CD14-positive monocyte (primary cell): ENCODE data around the gene TRIM37. TPM values are rescaled to one million over a fixed set of nuclear protein-coding genes. Genes with fewer than 3 reads are reported as not detected.

Source experiments
- DNase-seq, 3 donors: peaks; one replicate each; pipeline ENCODE4 v3.0.0-alpha.2; 2011 to 2022
- H2AFZ ChIP-seq: 2 replicates; pipeline ENCODE4 v1.6.0; 2012; ENCODE audit warnings: mild to moderate bottlenecking, low read depth, low read length, inconsistent platforms; ENCODE audit not compliant: insufficient read depth, poor library complexity, severe bottlenecking
- H3K27ac ChIP-seq, 2 donors: 1 replicate in 1 of 2; 2 replicates in 1 of 2; pipeline ENCODE4 v1.5.1; 2012 to 2013; ENCODE audit warnings: low read length in 2 of 2, control low read depth in 1 of 2, inconsistent platforms in 1 of 2, low read depth in 1 of 2, mild to moderate bottlenecking in 1 of 2
- H3K27me3 ChIP-seq, 2 donors: one replicate each; pipeline versions ENCODE4 v1.6.0 to v1.6.1; 2011 to 2013; ENCODE audit warnings: low read length in 2 of 2; ENCODE audit not compliant: control insufficient read depth in 2 of 2, insufficient read depth in 2 of 2
- H3K36me3 ChIP-seq, 2 donors: replicated peaks in 1 of 2; 1 replicate in 1 of 2; 2 replicates in 1 of 2; pipeline versions ENCODE4 v1.5.1 to v1.6.1; 2012 to 2013; ENCODE audit warnings: low read length in 2 of 2, control low read depth in 1 of 2, inconsistent platforms in 1 of 2, mild to moderate bottlenecking in 1 of 2; ENCODE audit not compliant: insufficient read depth in 2 of 2, control insufficient read depth in 1 of 2
- H3K4me1 ChIP-seq, 2 donors: 1 replicate in 1 of 2; 2 replicates in 1 of 2; pipeline versions ENCODE4 v1.5.1 to v1.6.1; 2012 to 2013; ENCODE audit warnings: low read length in 2 of 2, control low read depth in 1 of 2, inconsistent platforms in 1 of 2, mild to moderate bottlenecking in 1 of 2, moderate library complexity in 1 of 2; ENCODE audit not compliant: insufficient read depth in 2 of 2, control insufficient read depth in 1 of 2
- H3K4me2 ChIP-seq: replicated peaks from 2 replicates; pipeline ENCODE3; 2012; ENCODE audit warnings: low read length, moderate library complexity, mild to moderate bottlenecking; ENCODE audit not compliant: poor library complexity, severe bottlenecking; ENCODE audit errors: extremely low read depth
- H3K4me3 ChIP-seq, 3 experiments: fragments of 200-600 bp in 1 of 3; sonication (generic) in 1 of 3; replicated peaks in 1 of 3; 1 replicate in 2 of 3; 2 replicates in 1 of 3; pipeline ENCODE4 v1.5.1; 2011 to 2013; ENCODE audit warnings: low read length in 3 of 3, mild to moderate bottlenecking in 3 of 3, control low read depth in 2 of 3, low read depth in 2 of 3, inconsistent platforms in 1 of 3, moderate library complexity in 1 of 3
- H3K79me2 ChIP-seq: 2 replicates; pipeline ENCODE4 v1.6.0; 2012; ENCODE audit warnings: mild to moderate bottlenecking, control low read depth, inconsistent platforms, low read length, moderate library complexity; ENCODE audit not compliant: insufficient read depth
- H3K9ac ChIP-seq: 2 replicates; pipeline ENCODE4 v1.6.0; 2017; ENCODE audit warnings: low read length, mild to moderate bottlenecking; ENCODE audit not compliant: insufficient read depth, poor library complexity, severe bottlenecking
- H3K9me3 ChIP-seq, 2 donors: replicated peaks in 1 of 2; 1 replicate in 1 of 2; 2 replicates in 1 of 2; pipeline versions ENCODE4 v1.5.1 to v1.6.1; 2012 to 2013; ENCODE audit warnings: low read length in 2 of 2, control low read depth in 1 of 2; ENCODE audit not compliant: control insufficient read depth in 1 of 2, insufficient read depth in 1 of 2
- H4K20me1 ChIP-seq: 2 replicates; pipeline ENCODE4 v1.6.0; 2012; ENCODE audit warnings: mild to moderate bottlenecking, low read length, control low read depth, moderate library complexity; ENCODE audit not compliant: insufficient read depth
- H3K27ac Mint-ChIP-seq, 7 donors: one replicate each; pipeline ENCODE4 v1.8.0; 2020; ENCODE audit warnings: mild to moderate bottlenecking in 7 of 7, mixed read lengths in 7 of 7, moderate library complexity in 6 of 7, inconsistent platforms in 2 of 7
- H3K27me3 Mint-ChIP-seq, 3 donors: one replicate each; pipeline ENCODE4 v1.8.0; 2021 to 2022; ENCODE audit warnings: low read depth in 3 of 3, mild to moderate bottlenecking in 3 of 3, mixed read lengths in 3 of 3, moderate library complexity in 3 of 3, inconsistent platforms in 1 of 3
- H3K36me3 Mint-ChIP-seq, 2 donors: one replicate each; pipeline ENCODE4 v1.8.0; 2020; ENCODE audit warnings: mixed read lengths in 2 of 2, inconsistent platforms in 1 of 2, mild to moderate bottlenecking in 1 of 2
- H3K4me1 Mint-ChIP-seq: one replicate; pipeline ENCODE4 v1.8.0; 2020; ENCODE audit warnings: mild to moderate bottlenecking, mixed read lengths
- H3K4me3 Mint-ChIP-seq, 2 donors: one replicate each; pipeline ENCODE4 v1.8.0; 2020; ENCODE audit warnings: mild to moderate bottlenecking in 2 of 2, mixed read lengths in 2 of 2, moderate library complexity in 1 of 2
- H3K9me3 Mint-ChIP-seq, 7 donors: one replicate each; pipeline ENCODE4 v1.8.0; 2020 to 2022; ENCODE audit warnings: mixed read lengths in 7 of 7, mild to moderate bottlenecking in 6 of 7, moderate library complexity in 6 of 7, inconsistent platforms in 2 of 7
- CTCF ChIP-seq: fragments of 200-600 bp; IDR thresholded peaks from one replicate; pipeline ENCODE4 v1.8.0; 2022; ENCODE audit warnings: antibody characterized with exemption, mild to moderate bottlenecking
- WGBS: methylation state at CpG from one replicate; pipeline ENCODE4 v1.1.5; 2013; ENCODE audit warnings: missing lambda C conversion rate; ENCODE audit not compliant: insufficient coverage; 5-methylcytosine and 5-hydroxymethylcytosine counted together
- intact Hi-C, 2 donors: fragments of 100-400 bp; cut with micrococcal nuclease; formaldehyde crosslinking; loops; one replicate each; pipeline versions ENCODE4 v1.15.0 to v1.15.1; 2023
- polyA plus RNA-seq, 3 donors: library from polyadenylated mRNA; depleted of rRNA in 1 of 3; unstranded in 2 of 3; stranded (reverse) in 1 of 3; fragments of 300-500 nt in 2 of 3; fragments of >200 nt in 1 of 3; fragmentation: Illumina TruSeq in 2 of 3; gene quantifications; 1 replicate in 2 of 3; 2 replicates in 1 of 3; pipeline ENCODE4 v1.2.3, GENCODE V29; 2012 to 2021

The TRIM37 gene
- polyA plus RNA-seq, 3 donors = 2.7 to 6.1 (median 5.3) TPM

- H3K27ac Mint-ChIP-seq = peak overlapping the region in 1 of 7 donors; percentile 21
- Histone ChIP-seq H3K79me2 (no peaks in the 10 kb centered on the region), H3K9me3 (no peaks in the 10 kb centered on the region), H3K9ac (no peak overlapping the region), H2AFZ (no peak overlapping the region), H3K4me1 (peaks cover 11 to 18% of the 10 kb centered on the region in 2 donors), H4K20me1 (no peaks in the 10 kb centered on the region), H3K36me3 (no peaks in the 10 kb centered on the region), H3K27me3 (no peaks in the 10 kb centered on the region), H3K4me2 (no peak overlapping the region), H3K27ac (no peak overlapping the region), H3K4me3 (no peak overlapping the region)
- TF ChIP-seq CTCF = no peak
- no peak overlapping the region for H3K4me3 Mint-ChIP-seq
- H3K27me3 Mint-ChIP-seq = peaks cover 0 to 2% (median 2%) of the 10 kb centered on the region in 3 donors
- DNase-seq = no peak
- WGBS = no CpG with 5 or more reads among the region's 2 CpGs
- H3K9me3 Mint-ChIP-seq = peaks cover 0 to 2% (median 0%) of the 10 kb centered on the region in 7 donors
- intact Hi-C loops = loop anchor here (5.0 to 10.0 kb wide), 2 partner anchors 42 to 45 kb away; no protein-coding TSS in a partner anchor
- peaks cover 7 to 8% of the 10 kb centered on the region in 2 donors for H3K36me3 Mint-ChIP-seq
- H3K4me1 Mint-ChIP-seq = peaks cover 13% of the 10 kb centered on the region
These were observed 117.1 kb downstream of the TRIM37 start for GRCh38 chr17:58989629-58990028.

- Histone ChIP-seq H3K4me3 (no peak overlapping the region), H3K9me3 (no peaks in the 10 kb centered on the region), H3K36me3 (no peaks in the 10 kb centered on the region), H3K27ac (no peak overlapping the region), H3K27me3 (no peaks in the 10 kb centered on the region), H3K4me2 (no peak overlapping the region), H2AFZ (no peak overlapping the region), H3K4me1 (peaks cover 11 to 27% of the 10 kb centered on the region in 2 donors), H4K20me1 (no peaks in the 10 kb centered on the region), H3K79me2 (no peaks in the 10 kb centered on the region), H3K9ac (no peak overlapping the region)
- no peak for TF ChIP-seq CTCF
- Mint-ChIP-seq H3K27me3 (peaks cover 0 to 2% (median 0%) of the 10 kb centered on the region in 3 donors), H3K4me1 (peaks cover 16% of the 10 kb centered on the region), H3K36me3 (no peaks in the 10 kb centered on the region), H3K4me3 (no peak overlapping the region), H3K27ac (no peak overlapping the region), H3K9me3 (peaks cover 0 to 2% (median 0%) of the 10 kb centered on the region in 7 donors)
- 40% methylated on average over 2 of the region's 6 CpGs for WGBS
- intact Hi-C loops = loop anchor here in 1 of 2 donors (5.0 kb wide), 1 partner anchor 39 kb away; no protein-coding TSS in a partner anchor
- DNase-seq = peak in 2 of 3 donors; percentile 13 to 32
These were observed 120.7 kb downstream of the TRIM37 start for GRCh38 chr17:58985971-58986370.
